Measurements from ENCODE around the gene DOK7.
"Not testable (repeated sequence)": the region's sequence is repeated elsewhere in the genome, so short reads cannot be mapped to it uniquely, and the experiment has no call there.

Gene DOK7

DNA sequence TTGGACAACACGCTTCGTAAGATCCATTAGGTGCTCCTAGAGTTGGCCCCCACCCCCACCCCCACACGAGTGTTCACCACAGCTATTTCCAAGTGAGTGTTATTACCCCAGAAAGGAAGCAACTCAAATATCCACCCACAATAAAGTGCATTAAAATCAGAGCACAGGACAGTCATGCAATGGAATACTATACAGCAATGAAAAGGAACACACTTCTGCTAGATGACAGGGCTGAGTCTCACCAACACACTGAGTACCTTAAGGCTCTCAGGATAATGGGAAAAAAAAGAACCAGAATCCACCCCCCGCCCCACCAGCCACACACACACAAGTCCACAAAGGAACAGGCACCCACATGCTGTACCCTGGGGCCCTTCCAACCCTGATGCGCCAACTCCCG, 48.1 kb downstream of the DOK7 start:
- no peak for DNase-seq

DNA sequence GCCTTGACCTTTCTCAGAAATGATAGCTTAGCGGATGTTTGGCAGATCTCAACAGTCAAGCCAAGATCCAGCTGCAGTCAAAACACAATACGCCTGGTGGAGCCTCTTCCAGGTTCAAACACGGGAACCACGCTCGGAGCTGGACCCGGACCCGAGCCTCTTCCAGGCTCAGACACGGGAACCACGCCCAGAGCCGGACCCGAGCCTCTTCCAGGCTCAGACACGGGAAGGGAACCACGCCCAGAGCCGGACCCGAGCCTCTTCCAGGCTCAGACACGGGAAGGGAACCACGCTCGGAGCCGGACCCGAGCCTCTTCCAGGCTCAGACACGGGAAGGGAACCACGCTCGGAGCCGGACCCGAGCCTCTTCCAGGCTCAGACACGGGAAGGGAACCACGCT, 48.5 kb downstream of the DOK7 start:
- DNase-seq, result not testable (repeated sequence)

DNA sequence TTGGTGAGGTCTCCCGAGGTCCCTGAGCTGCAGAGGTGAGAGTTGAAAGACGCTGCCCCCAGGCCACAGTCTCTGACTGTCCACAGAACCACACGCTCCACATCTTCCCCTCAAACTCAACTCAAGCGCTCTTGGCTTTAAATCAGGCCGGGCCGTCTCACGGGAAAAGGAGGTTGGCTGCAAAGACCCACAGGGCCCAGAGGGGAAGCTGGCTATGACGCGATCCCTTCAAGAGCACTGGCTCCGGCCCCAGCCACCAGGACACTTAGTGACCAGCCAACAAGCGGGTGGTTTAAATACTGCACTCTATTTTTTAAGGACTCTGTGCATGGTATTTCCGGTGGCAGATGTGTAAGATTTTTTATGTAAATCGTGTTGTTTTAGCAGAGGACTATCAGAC, 49.2 kb downstream of the DOK7 start:
- no peak for DNase-seq

DNA sequence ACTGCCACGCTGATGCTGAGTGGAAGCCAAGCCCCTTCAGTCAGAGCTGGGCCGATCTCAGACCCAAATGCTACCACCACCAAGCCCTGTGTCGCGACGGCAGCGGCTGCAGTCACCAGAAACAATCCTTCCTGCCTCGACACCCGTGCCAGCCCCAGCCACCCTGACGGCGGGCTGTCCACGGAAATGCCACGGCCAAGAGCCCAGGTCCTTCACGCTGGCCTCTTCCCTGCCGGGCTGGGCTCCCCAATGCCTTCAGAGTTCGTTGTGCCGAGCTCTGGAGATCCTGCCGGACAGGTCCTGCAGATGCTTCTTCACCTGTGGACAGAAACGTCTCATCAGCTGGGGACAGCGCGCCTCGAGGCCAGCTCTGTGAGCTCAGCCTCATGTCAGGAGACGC, 49.6 kb downstream of the DOK7 start:
- no peak for DNase-seq

DNA sequence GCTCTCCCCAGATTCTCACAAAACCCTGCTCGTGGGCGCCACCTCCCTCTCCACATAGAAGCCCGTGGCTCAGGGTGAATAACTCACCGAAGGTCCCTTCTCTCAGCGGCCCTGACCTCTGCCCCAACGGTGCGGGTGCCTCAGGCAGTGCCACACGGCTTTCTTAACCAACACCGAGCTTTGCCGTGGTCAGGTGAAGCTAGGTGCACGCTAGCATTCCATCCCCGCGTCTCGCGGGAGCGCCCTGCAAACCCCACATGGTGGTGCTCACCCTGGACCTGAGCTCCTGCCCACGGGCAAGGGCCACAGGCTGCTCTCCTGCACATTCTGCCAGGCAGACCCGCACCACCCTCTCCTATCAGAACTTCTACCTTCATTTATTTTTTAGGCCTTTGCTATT, 50.7 kb downstream of the DOK7 start:
- DNase-seq, result no peak

DNA sequence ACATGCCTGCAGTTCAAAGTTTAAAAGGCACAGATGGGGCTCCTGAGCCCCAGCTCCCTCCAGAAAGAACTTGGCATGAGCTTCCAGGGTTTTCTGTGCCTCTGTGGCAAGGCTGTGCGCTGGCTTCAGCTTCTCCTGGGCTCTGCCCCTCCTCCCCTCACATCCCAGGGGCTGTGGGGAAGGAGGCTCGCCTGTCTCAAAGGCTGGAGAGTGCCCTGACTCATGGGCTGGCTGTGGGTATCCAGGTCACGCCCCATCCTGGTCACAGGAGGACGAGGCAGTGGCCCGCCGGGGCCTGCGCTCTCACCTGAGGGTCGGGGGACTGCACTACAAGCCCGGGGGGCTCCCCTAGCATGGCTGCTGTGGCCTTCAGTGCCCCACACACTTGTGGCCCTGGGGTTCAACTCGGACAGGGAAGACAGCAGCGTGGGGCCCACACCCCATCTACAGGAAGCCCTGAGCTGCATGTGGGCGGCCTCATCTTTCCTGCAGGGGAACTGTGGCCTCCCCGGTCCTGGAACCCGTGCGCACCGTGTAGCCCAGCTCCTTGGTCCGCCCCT, 51.2 kb downstream of the DOK7 start:
- no peak for DNase-seq

DNA sequence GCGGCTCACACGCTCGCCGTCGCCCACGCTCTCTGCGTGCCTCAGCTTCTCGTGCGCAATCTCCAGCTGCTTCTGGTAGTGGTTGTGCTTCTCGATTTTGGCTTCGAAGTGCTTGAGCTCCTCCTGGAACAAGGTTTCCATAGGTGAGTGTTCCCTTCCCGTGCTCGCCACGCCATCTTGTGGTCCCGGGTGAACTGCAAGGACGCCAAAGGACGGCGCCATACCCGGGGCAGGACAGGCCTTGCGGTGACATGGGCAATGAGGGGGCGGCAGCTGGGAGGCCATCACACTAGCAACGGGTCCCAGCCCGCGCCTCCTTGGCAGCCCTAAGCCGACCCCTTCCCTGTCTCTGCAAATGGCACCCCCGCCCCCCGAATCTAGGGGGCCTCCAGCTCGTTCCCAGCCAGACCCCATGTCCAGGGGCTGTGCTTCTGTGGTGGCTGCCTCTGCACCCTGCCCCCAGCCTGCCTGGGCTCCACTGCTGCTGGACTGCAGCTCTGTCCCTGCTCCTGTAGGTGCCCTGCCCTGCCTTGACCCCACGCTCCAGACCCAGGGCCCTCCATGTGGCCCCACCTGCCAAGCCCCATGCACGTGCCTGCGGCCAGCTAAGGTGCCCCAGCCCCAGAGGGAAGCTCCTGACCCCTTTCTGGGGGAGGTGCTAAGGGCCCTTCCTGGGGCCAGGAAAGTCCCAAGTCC, 51.8 kb downstream of the DOK7 start:
- no peak for DNase-seq

DNA sequence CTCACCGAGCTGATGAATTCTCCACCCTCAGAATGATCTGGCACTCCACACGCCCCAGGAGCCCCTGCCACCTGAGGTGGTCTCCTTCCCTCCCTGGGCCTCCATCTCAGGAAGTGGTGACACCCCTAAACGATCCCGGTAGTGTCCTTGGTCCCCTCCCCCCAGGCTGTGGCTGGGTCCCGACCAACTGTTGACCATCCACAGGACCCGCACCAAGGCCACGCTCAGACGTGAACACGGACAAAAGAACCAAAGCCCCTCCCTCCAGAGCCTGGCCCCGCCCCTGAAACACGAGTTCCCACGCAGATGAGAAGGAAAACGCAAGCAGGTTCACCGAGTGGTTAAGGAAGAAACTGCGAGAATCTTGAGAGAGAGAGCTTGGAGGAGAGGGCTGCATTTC, 52.5 kb downstream of the DOK7 start:
- DNase-seq, result no peak

DNA sequence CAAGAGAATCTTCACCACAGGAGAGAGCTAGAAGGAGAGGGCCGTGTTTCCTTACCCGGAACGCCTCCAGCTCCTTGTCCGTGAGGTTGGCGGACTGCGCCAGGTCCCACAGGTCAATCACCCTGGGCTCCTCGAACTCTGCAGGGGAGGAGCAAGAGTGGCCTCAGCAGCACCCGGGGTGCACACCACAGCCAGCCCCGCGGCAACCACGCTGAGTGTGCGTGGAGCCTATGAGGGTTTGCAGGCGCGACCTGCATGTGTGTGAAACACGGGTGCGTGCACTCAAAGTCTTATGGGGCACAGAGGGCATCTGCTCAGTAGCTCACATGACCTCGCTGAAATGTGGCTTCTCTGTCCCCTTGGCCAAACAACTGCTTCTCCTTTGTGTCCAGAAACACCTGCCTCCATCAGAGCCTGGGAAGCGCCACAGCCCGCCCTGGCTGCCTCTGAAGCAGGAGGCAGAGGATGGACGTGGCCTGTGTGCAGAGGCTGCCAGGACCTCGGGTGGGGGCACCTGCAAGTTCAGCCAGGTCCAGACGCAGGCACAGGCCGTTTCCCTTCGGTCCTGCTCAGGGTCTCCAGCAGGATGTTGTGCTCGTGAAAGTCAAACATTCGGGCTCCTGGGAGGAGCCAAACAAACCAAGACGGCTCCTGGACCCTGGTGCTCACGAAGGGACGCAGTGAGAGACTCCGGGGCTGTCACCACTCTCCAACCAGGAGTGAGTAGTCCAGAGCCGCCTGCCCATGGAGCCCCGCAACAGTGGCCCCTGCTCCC, 53.1 kb downstream of the DOK7 start:
- DNase-seq, result no peak

DNA sequence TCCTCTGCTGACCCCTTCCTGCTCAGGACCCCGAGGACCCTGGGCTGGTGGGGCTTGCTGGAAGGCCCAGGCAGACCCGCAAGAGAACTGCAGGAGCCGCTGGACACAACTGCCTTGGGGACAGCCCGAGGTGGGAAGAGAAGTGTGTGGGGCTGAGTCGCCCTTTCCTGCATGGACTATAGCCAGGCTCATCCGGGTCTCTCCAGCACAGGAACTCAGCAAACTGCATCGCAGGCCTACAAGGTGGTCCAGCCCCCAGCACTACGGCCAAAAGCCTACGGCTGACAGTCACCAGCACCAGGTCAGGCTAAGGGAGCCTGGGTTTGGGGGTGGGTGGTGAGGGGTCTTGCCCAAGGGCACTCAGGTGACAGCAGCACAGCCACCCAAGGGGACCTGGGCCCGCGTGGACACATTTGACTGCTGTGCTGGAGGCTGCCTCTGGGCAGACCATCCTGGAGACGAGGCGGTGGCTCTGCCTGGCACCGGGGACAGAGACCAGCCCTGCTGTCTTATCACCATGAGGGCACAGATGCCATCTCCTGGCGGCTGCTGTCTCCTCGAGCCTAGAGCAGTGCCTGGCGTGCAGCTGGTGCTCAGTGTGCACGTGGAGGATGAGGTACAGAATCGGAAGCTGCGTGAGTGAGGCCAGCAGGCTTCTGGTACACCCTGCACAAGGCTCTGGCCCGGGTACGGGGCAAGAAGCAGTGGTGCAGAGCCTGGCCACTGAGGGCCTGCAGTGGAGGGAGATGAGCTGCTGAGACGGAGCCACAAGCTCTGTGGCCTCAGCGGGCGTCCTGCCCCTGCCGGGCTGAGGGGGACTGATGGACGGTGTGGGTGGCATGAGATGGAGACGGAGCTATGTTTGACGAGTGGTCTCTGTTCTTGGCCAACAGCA, 54.0 kb downstream of the DOK7 start:
- DNase-seq, result no peak

DNA sequence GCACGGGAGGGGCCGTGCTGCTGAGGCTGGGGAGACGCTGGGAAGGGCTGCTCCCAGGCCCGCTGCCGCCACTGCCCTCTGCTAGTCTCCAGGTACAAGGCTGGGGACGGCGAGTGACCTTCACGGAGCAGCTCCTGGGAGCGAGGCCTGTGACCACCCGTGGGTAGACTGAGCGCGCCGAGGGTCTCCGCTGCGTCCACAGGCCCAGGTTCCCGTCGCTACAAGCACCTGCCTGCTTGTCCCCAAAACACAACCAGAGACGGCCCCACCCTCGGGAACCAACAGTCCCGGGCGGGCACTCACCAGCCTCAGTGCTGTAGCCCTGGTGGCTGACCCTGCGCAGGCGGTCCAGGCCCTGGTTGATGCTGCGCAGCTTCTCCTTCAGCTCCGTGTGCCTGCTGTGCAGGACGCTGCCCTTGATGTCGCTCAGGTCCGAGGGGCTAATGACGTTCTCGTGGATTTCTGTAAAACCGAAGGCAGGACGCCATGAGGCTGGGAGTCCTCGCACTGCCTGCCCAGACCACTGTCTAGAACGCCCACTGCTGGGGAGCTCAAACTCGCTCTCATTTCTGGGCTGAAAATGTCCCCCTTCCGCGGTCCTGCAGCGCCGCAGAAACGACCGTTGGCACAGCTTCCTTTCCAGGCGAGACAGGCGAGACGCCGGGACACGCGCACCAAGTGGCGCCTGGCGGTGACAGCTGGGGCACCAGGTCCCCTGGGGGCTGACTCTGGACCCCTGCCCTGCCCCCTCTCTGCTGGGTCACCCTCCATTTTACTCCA, 54.8 kb downstream of the DOK7 start:
- no peak for DNase-seq

DNA sequence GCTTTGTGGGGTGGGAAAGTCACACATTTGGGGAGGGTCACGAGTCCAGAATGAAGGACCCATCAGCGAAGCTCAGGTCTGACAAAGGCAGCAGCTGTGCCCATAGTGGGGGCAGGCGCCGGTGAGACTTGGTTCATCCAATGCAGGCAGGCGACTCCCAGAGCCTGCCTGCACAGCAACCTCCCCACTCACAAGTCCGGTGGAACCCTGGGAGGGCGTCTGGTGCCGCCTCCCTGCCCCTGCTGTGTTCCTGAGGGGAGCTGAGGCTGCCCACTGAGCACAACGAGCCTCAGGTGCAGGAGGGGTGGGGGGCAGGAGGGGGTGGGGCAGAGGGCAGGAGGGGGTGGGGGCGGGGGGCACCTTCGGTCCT, 55.4 kb downstream of the DOK7 start:
- no peak for DNase-seq

DNA sequence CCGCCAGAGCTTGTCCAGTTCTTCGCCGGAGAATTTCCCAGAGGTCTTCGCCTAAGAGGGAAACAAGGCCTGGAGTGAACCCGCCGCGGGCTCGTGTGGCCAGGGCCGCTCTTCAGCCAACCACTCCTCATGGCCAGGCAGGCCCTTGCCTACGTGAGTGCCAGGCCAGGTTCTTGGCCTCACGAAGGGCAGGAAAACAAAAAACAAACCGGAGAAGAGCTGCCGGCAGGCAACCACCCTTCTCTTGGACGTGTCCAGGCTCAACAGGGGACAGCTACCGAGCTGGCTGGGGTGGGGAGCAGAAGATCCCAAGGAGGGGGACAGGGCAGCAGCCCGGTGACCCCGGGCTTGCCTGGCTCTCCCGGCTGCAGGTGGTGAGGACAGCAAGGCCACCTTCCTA, 55.8 kb downstream of the DOK7 start:
- DNase-seq, result no peak

DNA sequence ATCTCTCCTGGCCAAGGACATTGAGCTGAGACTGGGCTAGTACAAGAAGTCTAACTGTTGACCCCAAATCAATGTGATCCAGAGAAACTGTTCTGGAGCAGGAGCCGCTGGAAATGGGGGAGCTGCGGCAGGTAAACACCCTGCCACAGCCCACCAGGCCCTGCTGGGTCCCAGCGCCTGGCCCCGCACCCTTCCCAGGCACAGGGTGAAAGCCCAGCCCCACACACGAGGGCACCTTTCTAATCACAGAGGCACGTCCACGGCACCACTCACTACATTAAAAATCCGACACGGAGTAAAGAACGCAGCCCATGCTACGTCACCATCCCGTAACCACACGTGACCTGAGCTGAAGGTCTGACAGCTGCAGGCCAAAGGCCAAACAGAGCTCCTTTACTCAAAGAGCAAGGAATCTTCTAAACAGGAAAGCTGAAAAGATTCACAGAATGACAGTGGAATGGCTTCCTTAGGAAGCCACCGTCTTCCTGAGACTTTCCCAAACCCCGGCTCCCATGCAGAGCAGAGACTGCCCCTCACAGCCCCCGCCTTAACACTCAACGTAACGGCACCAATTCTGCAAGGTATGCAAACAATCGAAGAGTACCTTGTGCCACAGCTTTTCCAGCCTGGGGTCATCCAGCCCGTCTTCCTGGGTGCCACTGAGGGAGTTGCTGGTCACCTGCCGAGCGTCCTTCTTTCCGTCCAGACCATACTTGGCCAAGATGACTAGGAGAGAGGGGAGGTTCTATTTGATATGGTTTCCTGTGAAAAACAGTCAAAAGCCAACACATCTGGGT, 56.6 kb downstream of the DOK7 start:
- no peak for DNase-seq

DNA sequence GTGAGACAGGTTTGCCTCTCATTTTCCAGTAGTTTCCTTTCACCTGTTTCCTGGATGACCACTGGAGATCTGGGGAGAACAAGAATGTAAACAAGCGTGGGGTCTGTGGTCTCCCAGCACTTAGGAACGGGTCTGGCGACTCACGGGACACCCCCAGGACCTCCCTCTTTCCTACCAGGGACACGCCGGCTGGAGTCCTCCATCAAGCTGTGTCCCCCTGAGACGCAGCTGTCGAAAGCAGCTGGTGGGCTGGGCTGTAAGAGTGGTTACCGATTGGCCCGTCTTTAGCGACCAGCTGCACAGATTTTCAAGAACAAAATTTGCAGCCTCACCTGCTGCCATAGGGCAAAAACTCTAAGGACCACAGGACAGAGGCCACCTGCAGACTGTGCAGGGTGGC, 57.2 kb downstream of the DOK7 start:
- DNase-seq, result no peak

DNA sequence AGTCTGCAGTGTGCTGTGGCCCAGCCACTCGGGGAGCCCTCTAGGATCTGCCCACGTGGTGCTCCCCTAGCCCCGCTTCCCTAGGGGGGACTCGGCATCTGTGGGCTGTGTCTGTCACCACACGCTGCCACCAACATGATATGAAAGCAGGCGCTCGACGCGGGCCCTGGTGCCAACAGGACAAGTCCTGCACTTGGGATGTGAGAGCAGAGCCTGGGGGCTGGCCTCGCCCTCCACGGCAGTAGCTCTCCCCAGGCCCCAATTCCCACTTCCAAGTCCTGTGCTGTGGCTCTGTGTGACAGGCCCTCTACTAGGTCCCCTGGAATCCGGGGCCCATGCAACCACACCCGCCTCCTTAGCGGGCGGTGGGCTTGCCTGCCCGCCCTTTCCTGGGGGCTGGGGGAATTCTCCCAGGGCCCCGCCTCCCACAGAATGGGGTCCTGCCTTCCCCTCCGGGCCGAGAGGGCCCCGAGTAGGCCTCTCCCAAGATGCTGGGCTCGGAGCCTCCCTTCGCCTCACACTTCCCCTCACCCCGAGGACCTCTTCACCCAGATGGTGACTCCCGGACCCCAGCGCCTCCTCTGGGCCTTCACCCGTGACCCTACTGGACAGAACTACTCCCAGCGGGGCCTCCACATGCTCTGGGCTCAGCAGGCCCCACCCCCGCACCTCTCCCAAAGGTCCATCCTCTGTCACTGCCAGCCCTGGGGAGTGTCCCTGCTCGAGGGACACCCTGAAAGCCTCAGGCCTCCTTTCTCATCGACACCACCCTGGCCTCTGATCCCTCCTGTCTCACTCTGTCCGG, 57.9 kb downstream of the DOK7 start:
- DNase-seq, result no peak

DNA sequence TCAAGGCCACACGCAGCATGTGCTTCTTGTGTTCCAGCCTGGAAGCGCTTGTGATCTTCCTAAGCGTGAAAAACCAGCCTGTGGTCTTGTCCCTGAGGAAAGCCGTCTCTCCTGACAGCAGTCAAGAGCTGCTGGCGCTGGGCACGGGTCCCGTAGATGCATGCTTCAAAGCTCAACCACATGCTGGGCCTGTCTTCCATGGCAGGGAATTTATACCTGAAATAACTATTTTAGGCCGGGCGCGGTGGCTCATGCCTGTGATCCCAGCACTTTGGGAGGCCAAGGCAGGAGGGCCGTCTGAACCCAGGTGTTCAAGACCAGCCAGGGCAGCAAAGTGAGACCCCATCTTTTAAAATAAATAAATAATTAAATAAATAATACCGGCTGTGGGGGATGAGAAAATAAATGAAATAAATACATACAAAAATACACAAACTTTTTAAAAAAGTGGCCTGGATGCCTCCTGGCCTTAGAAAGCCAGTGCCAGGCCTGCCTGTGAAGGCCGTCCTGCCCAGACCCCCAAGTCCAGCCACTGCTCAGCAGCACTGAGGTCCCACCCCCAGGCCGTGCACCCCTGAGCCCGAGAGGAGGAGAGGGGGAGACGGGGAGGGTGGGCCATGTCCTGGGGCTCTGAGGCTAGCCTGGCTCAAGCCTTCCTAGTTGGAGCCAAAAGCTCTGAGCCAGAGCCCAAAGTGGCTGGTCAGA, 58.7 kb downstream of the DOK7 start:
- no peak for DNase-seq

DNA sequence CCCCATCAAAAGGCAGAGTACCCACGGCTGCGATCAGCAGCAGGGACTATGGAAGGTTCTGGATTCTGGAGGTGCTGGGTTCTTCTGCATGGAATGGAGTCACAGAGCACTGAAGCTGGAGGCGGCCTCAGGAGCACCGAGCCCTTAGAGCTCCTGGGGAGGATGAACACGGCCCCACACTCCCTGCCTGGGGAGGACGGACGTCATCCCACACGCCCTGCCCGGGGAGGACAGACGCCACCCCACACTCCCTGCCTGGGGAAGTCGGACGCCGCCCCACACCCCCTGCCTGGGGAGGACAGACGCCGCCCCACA, 59.2 kb downstream of the DOK7 start:
- DNase-seq, result no peak

DNA sequence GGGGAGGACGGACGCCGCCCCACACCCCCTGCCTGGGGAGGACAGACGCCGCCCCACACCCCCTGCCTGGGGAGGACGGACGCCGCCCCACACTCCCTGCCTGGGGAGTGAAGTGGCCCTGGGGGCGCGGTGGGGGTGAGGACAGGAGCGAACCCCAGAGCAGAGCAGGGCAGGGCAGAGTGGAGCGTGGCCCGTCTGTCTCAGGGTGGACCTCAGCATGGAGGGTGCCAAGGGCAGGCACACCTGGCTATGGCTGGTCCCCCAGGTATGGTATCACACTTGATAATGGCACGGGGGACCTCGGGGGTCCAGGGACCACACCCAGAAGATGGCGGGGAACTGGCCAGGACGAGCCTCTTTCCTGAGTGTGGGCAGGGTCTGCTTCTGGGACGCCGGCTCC, 59.5 kb downstream of the DOK7 start:
- DNase-seq, result no peak

DNA sequence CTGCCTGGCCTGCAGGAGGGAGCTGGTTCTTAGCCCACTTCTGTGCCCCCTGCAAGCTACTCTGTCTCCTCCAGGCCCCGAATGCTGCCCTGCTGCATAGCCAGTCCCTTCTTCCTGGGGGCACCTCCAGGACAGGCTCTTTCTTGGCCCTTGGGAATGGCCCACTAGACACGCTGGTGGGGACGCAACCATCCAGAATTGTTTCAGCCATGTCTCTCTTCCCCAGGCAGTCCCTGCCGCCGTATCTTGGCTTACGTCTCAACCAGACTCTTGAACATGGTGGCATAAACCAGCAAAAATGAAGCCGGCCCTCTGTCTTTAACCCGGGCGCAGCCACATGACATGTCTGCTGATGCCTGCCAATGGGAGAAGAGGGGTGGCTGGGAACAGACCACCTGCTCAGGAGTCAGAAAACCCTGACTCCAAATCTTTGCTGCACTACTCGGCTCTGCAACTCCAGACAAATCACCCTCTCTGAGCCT, 60.1 kb downstream of the DOK7 start:
- no peak for DNase-seq

Measured in T-helper 9 cell (primary cell).